GM08714 (cell line): Measurements from ENCODE around the gene TMEM209.
"Not testable (repeated sequence)": the region's sequence is repeated elsewhere in the genome, so short reads cannot be mapped to it uniquely, and the experiment has no call there.

Source experiments
- H3K4me3 ChIP-seq: fragments of 200-500 bp; sonication (Bioruptor generic); 2 replicates; pipeline ENCODE4 v1.5.1; 2014; ENCODE audit warnings: mild to moderate bottlenecking, low read length, inconsistent platforms
- ZNF274 ChIP-seq: IDR thresholded peaks from 2 replicates; pipeline ENCODE4 v1.6.1; 2012; ENCODE audit warnings: mild to moderate bottlenecking, low read depth, low read length

TMEM209 gene

DNA sequence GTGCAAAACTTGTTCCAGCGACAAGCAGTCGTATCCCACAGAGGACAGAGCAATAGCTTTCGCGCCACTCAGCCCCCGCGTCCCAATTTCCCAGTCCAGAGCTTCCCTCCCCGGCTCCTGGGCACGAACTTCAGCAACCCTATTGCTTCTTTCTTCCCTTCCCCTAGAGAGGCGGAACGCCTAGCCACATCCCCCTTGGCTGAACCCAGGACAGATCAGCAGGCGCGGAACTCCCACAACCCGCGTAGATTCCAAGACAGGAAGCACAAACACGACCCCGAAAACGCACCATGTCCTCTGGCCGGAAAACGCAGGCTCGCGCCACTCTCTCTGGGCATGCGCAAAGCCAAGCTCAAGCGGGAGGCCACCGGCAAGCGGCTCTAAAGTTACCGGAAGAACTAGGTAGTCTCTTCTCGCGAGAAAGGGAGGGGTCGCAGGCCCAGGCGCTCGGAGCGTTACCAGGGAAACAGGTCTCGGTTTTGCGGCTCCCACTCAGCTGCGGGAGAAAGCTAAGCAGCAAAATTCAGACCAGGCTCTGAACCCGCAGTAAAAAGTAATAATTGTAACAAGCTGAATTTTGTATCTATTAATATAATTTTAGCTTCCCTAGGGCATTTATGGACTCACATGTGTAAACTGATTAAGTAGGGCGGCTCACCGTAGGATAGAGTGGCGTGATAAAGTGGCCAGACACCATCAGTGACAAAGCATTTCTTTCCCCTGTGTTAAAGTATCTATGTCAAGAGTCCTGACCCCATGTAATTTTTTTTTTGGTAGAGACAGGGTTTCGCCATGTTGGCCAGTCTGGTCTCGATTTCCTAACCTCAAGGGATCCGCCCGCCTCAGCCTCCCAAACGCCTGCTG lies at the start of gene TMEM209:
TSS of gene TMEM209 (minus strand) at position 323 of the 864 bp plus-strand sequence. CDS start at position 292, 31 bp downstream.
- TF ChIP-seq ZNF274, result no peak
- H3K4me3 ChIP-seq, result peak within 1 kb of the TSS; percentile 95

DNA sequence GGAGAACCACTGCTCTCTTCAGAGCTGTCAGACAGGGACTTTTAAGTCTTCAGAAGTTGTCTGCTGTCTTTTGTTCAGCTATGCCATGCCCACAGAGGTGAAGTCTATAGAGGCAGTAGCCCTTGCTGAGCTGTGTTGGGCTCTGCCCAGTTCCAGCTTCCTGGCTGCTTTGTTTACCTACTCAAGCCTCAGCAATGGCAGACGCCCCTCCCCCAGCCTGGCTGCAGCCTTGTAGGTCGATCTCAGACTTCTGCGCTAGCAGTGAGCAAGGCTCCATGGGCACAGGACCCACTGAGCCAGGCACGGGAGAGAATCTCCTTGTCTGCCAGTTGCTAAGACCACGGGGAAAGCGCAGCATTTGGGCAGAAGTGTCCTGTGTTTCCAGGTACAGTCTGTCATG lies 49.3 kb upstream of the TMEM209 start:
- H3K4me3 ChIP-seq, result no peak overlapping the region
- TF ChIP-seq ZNF274, result no peak

DNA sequence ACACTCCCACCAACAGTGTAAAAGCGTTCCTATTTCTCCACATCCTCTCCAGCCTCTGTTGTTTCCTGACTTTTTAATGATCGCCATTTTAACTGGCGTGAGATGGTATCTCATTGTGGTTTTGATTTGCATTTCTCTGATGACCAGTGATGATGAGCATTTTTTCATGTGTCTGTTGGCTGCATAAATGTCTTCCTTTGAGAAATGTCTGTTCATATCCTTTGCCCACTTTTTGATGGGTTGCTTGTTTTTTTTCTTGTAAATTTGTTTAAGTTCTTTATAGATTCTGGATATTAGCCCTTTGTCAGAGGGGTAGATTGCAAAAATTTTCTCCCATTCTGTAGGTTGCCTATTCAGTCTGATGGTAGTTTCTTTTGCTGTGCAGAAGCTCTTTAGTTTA lies 44.4 kb upstream of the TMEM209 start:
- H3K4me3 ChIP-seq, result not testable (repeated sequence)

DNA sequence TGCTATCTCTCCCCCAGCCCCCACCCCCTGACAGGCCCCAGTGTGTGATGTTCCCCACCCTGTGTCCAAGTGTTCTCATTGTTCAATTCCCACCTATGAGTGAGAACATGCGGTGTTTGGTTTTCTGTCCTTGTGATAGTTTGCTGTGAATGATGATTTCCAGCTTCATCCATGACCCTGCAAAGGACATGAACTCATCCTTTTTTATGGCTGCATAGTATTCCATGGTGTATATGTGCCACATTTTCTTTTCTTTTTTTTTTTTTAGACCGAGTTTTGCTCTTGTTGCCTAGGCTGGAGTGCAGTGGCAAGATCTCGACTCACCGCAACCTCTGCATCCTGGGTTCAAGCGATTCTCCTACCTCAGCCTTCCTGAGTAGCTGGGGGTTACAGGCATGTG lies 43.6 kb upstream of the TMEM209 start:
- H3K4me3 ChIP-seq, result not testable (repeated sequence)

DNA sequence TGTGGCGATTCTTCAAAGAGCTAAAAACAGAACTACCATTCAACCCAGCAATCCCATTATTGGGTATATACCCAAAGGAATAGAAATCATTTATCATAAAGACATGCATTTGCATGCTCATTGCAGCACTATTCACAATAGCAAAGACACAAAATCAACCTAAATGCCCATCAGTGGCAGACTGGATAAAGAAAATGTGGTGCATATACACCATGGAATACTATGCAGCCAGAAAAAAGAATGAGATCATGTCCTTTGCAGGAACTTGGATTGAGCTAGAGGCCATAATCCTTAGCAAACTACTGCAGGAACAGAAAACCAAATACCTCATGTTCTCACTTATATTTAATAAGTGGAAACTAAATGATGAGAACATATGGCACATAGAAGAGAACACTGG lies 41.3 kb upstream of the TMEM209 start:
- not testable (repeated sequence) for H3K4me3 ChIP-seq

DNA sequence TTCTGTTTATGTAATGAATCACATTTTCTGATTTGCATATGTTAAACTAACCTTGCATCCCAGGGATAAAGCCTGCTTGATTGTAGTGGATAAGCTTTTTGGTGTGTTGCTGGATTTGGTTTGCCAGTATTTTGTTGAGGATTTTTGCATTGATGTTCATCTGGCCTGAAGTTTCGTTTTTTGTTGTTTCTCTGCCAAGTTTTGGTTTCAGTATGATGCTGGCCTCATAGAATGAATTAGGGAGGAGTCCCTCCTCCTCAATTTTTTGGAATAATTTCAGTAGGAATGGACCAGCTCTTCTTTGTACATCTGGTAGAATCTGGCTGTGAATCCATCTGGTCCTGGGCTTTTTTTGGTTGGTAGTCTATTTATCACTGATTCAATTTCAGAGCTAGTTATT lies 38.3 kb upstream of the TMEM209 start:
- not testable (repeated sequence) for H3K4me3 ChIP-seq

DNA sequence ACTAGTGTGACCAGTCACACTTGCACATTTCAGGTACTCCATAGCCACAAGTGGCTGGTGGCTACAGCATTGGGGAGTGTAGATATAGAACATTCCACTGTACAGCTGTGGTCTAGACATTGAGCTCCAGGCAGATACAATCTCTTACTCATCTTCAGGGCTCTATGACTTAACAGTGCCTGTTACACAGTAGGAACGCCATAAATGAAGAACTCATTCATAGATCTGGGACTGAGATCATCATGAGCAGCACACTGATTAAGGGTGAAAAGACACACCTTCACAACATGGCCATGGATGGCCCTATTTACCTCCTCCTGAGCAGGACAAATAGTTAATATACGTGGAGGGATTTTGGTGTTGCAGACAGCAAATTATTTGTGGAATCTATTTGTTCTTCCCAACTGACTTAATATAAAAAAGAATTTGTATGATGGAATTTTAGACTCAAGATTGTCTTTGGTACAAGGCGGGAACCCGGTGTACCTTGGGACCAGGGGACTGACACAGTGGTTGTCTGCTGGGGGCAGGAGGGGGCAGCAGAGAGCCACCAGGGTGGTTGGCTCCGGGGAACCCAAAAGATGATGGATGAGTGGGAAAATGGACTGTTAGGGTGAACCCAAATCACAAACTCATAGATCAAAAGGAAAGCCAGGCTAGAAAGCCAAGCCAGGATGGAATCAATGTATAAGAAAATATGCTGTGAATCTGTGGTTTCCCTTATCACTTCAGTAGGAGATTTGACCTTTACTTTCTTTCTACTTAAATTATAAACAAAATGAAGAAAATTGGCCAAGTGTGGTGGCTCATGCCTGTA lies 37.2 kb upstream of the TMEM209 start:
- H3K4me3 ChIP-seq, result no peak overlapping the region
- no peak for TF ChIP-seq ZNF274

DNA sequence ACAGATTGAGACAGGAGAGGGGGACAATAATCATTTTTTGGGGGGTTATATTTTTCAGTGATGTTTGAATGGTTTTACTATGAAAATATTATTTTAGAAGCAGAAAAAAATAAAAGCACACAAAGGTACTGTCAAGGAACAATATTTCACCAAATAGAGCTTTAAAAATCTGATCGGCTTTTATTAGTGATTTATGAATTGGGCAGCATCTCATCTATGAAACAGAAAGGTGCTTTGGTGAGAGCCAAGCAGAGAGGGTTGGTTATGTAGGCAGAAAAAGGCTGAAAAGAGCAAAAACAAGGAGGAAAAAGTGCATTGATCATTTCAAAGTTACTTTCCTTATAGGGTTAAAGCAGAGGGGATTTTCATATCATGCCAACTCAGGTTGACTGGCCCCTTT lies 35.0 kb upstream of the TMEM209 start:
- no peak for TF ChIP-seq ZNF274
- no peak overlapping the region for H3K4me3 ChIP-seq

DNA sequence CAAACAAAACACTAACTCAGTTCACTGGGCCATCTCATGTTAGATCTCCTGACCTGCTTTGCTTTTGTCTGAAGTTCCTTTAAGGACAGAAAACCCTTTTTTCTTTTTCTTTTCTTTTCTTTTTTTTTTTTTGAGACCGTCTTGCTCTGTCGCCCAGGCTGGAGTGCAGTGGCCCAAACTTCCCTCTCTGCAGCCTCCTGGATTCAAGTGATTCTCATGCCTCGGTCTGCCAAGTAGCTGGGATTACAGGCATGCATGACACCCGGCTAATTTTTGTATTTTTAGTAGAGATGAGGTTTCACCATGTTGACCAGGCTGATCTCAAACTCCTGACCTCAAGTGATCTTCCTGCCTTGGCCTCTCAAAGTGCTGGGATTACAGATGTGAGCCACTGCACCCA lies 31.2 kb upstream of the TMEM209 start:
- H3K4me3 ChIP-seq, result not testable (repeated sequence)

DNA sequence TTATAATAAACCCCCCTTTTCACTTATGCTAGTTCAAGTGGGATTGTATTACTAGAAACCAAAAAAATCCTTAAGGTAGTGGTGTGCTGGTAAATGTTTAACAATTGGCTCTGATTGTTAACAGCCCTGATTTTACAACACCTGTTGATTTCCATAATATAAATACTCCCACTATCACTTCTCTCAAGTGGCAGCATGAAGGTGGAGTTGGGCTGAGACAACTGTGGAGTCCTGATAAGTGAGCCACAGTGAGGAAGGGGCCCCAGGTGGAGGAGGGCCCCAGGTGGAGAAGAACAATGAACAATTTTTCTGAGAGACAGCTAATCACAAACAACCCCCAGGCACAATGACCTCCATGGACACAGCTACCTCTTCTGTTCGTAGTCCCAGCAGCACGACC lies 28.9 kb upstream of the TMEM209 start:
- no peak overlapping the region for H3K4me3 ChIP-seq
- no peak for TF ChIP-seq ZNF274

DNA sequence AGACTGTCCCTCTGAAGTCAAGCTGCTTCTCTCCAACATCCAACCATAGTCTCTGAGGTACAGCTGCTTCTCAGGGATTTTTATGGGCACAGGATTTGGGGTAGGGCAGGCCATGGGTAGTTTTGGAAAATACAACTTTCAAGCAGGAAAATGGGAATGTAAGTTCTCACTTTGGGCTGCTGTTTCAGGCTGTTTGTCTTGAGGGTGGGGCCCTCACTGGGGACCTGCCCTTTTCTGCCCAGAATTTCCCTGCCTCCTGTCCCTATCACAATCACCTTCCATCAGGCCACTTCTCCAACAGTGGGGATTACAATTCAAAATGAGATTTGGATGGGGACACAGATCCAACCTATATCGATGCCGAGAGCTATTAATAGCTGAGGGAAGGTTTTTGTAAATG lies 27.0 kb upstream of the TMEM209 start:
- no peak for TF ChIP-seq ZNF274

DNA sequence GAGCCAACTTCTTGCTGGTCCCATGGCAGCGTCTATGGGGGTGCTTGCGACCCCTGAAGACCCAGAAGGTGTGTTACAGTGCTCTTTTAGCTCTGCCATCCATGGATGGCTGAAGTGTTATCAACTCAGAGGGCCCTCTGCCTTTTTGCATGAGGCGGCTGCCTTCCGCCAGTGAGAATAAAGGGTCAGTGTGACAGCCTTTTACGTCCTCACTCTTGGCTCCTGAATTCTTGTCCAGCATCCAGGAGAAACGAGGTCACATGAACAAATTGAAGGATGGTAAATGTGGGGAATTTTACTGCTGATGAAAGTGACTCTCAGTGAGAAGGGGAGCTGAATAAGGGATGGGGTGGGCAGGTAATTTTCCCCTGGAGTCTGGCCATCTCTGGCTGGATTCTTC lies 26.6 kb upstream of the TMEM209 start:
- no peak for TF ChIP-seq ZNF274
- no peak overlapping the region for H3K4me3 ChIP-seq

More for the DNA sequence above, 27.0 kb upstream of the TMEM209 start:
- no peak overlapping the region for H3K4me3 ChIP-seq

DNA sequence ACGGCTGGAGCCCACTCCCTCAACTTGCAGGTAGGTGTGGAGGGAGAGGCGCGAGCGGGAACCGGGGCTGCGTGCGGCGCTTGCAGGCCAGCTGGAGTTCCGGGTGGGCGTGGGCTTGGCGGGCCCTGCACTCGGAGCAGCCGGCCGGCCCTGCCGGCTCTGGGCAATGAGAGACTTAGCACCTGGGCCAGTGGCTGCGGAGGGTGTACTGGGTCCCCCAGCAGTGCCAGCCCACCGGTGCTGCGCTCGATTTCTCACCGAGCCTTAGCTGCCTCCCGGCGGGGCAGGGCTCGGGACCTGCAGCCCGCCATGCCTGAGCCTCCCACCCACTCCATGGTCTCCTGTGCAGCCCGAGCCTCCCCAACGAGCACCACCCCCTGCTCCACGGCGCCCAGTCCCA lies 24.8 kb upstream of the TMEM209 start:
- not testable (repeated sequence) for H3K4me3 ChIP-seq

DNA sequence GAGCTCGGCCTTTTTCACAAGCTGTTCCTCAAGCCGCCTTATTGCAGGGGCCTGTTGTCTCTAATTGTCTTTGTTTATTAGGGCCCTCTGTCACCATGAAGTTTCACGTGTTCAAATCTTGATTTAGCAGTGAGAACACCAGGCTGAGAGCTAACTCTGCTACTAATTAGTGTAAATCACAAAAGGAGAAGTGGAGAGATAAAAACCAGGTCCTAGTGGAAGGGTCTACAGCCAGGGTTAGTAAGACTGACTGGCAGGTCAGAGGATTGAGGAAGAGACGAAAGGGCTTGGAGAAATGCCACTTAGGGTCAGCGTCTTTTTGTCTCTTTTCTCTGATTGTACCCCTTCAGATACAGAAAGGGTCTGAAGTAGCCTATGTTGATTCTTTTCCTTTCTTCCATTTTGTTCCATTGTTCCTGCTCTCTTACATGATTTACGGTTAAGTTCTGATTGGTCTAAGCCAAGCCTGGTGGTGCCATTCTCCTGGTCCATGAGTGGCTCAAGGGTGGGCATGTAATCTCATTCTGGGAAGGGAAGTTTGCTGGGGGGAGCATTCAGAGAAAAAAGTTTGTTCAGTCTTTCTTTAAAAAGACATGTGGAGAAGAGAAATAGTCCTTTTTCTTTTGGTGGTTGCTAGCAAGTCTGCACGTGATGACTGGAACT lies 23.8 kb upstream of the TMEM209 start:
- no peak for TF ChIP-seq ZNF274
- H3K4me3 ChIP-seq, result no peak overlapping the region
